Choroid plexus epithelial cell (primary cell): ENCODE data around the gene CRABP1.

Source experiments
- DNase-seq: peaks from one replicate; pipeline ENCODE4 v3.0.0-alpha.2; 2010; ENCODE audit warnings: low read depth
- H3K4me3 ChIP-seq: 2 replicates; pipeline ENCODE4 v1.5.1; 2011; ENCODE audit warnings: low read depth, mild to moderate bottlenecking, control low read depth, low read length, moderate library complexity
- CTCF ChIP-seq: conservative IDR thresholded peaks from 2 replicates; pipeline ENCODE4 v1.5.1; 2011; ENCODE audit warnings: low read depth, mild to moderate bottlenecking, control low read depth, inconsistent platforms, low read length, moderate library complexity

Gene CRABP1

GRCh38 chr15:78311292-78311691 lies 28.9 kb upstream of the CRABP1 start:
- no peak overlapping the region for H3K4me3 ChIP-seq
- DNase-seq = no peak
- no peak for TF ChIP-seq CTCF

GRCh38 chr15:78312536-78312935 lies 27.6 kb upstream of the CRABP1 start:
- no peak for TF ChIP-seq CTCF
- no peak overlapping the region for H3K4me3 ChIP-seq
- no peak for DNase-seq

- no peak for DNase-seq
- H3K4me3 ChIP-seq = no peak overlapping the region
- TF ChIP-seq CTCF = no peak
Observed at GRCh38 chr15:78312957-78313356, 27.2 kb upstream of the CRABP1 start.

- no peak for TF ChIP-seq CTCF
- no peak for DNase-seq
- no peak overlapping the region for H3K4me3 ChIP-seq
Observed at GRCh38 chr15:78313383-78313782, 26.8 kb upstream of the CRABP1 start.

GRCh38 chr15:78314181-78314581 lies 26.0 kb upstream of the CRABP1 start:
- no peak for DNase-seq

GRCh38 chr15:78315686-78316282 lies 24.4 kb upstream of the CRABP1 start:
- no peak overlapping the region for H3K4me3 ChIP-seq
- DNase-seq = peak; percentile 42
- TF ChIP-seq CTCF = peak; percentile 58

More at GRCh38 chr15:78314181-78314581, 26.0 kb upstream of the CRABP1 start:
- TF ChIP-seq CTCF = no peak
- H3K4me3 ChIP-seq = no peak overlapping the region
